ENCODE results near the gene MFAP3L.

Gene MFAP3L

DNA sequence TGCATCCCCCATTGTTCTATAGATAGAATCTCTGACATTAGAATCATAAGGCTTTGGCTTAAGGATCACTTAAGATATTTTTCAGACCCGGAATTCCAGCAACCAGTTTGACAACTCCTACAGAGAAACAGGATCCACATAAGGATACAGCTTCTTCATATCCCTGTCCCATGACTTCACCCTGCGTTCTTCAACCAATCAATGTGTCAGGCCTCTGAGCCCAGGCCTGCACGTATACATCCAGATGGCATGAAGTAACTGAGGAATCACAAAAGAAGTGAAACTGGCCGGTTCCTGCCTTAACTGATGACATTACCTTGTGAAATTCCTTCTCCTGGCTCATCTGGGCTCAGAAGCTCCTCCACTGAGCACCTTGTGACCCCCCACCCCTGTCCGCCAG is 85.1 kb downstream of the MFAP3L start:
- DNase-seq (ENCODE audit: low spot score), result no peak

- DNase-seq (ENCODE audit: low spot score), result no peak
Observed at GRCh38 chr4:169940460-169940859, 85.7 kb downstream of the MFAP3L start.
